HEK293 (cell line): ENCODE results near the gene MBNL2.

ENCODE experiments used
- EGR2 ChIP-seq: fragments of 450-650 bp; formaldehyde crosslinking; IDR thresholded peaks from 2 replicates; pipeline ENCODE4 v1.5.1; 2016; ENCODE audit warnings: low read depth, missing biosample characterization, missing genetic modification characterization
- FEZF1 ChIP-seq: fragments of 450-650 bp; formaldehyde crosslinking; IDR thresholded peaks from 2 replicates; pipeline ENCODE4 v1.5.1; 2016; ENCODE audit warnings: missing biosample characterization, missing genetic modification characterization
- GLI2 ChIP-seq: fragments of 450-650 bp; formaldehyde crosslinking; IDR thresholded peaks from 2 replicates; pipeline ENCODE4; 2017; ENCODE audit warnings: missing biosample characterization, missing genetic modification characterization, low read depth, borderline replicate concordance
- GLIS2 ChIP-seq: fragments of 450-650 bp; formaldehyde crosslinking; IDR thresholded peaks from 2 replicates; pipeline ENCODE4 v1.5.1; 2016; ENCODE audit warnings: missing biosample characterization, missing genetic modification characterization
- KLF1 ChIP-seq: fragments of 450-650 bp; formaldehyde crosslinking; IDR thresholded peaks from 2 replicates; pipeline ENCODE4 v1.5.1; 2016; ENCODE audit warnings: missing biosample characterization, missing genetic modification characterization
- PBX3 ChIP-seq: sonication (generic); formaldehyde crosslinking; IDR thresholded peaks from 2 replicates; pipeline ENCODE4 v1.8.1; 2022; ENCODE audit warnings: mild to moderate bottlenecking, moderate library complexity, missing genetic modification reagents
- SCRT2 ChIP-seq: fragments of 450-650 bp; formaldehyde crosslinking; IDR thresholded peaks from 2 replicates; pipeline ENCODE4 v1.5.1; 2016; ENCODE audit warnings: missing biosample characterization, missing genetic modification characterization
- SETDB1 ChIP-seq: IDR thresholded peaks from one replicate; pipeline ENCODE4 v1.6.1; 2017; ENCODE audit warnings: mild to moderate bottlenecking, low read length, moderate library complexity, mixed read lengths; ENCODE audit not compliant: insufficient read length
- YY1 ChIP-seq: fragments of 450-650 bp; formaldehyde crosslinking; IDR thresholded peaks from 2 replicates; pipeline ENCODE4 v1.5.1; 2018; ENCODE audit warnings: missing biosample characterization, missing genetic modification characterization
- ZEB2 ChIP-seq: fragments of 450-650 bp; formaldehyde crosslinking; IDR thresholded peaks from 2 replicates; pipeline ENCODE4 v1.5.1; 2016; ENCODE audit warnings: missing biosample characterization, missing genetic modification characterization
- ZFHX2 ChIP-seq: fragments of 450-650 bp; formaldehyde crosslinking; conservative IDR thresholded peaks from 2 replicates; pipeline ENCODE4 v1.5.1; 2016; ENCODE audit warnings: missing biosample characterization, missing genetic modification characterization
- ZFP41 ChIP-seq: fragments of 450-650 bp; formaldehyde crosslinking; IDR thresholded peaks from 2 replicates; pipeline ENCODE4 v1.5.1; 2016; ENCODE audit warnings: missing biosample characterization, missing genetic modification characterization, borderline replicate concordance
- ZNF138 ChIP-seq: fragments of 450-650 bp; formaldehyde crosslinking; IDR thresholded peaks from 2 replicates; pipeline ENCODE4 v1.5.1; 2016; ENCODE audit warnings: missing biosample characterization, missing genetic modification characterization, borderline replicate concordance
- ZNF140 ChIP-seq: fragments of 450-650 bp; formaldehyde crosslinking; IDR thresholded peaks from 2 replicates; pipeline ENCODE4 v1.5.1; 2016; ENCODE audit warnings: missing biosample characterization, missing genetic modification characterization
- ZNF146 ChIP-seq: fragments of 450-650 bp; formaldehyde crosslinking; IDR thresholded peaks from 2 replicates; pipeline ENCODE4 v1.5.1; 2016; ENCODE audit warnings: missing biosample characterization, missing genetic modification characterization
- ZNF174 ChIP-seq: fragments of 450-650 bp; formaldehyde crosslinking; IDR thresholded peaks from 2 replicates; pipeline ENCODE4 v1.5.0; 2017; ENCODE audit warnings: missing biosample characterization, mild to moderate bottlenecking, missing genetic modification characterization
- ZNF175 ChIP-seq: fragments of 450-650 bp; formaldehyde crosslinking; IDR thresholded peaks from 2 replicates; pipeline ENCODE4 v1.5.1; 2016; ENCODE audit warnings: missing biosample characterization, missing genetic modification characterization
- ZNF211 ChIP-seq: fragments of 450-650 bp; formaldehyde crosslinking; IDR thresholded peaks from 2 replicates; pipeline ENCODE4 v1.5.1; 2016; ENCODE audit warnings: low read depth, missing biosample characterization, missing genetic modification characterization
- ZNF223 ChIP-seq: fragments of 450-650 bp; formaldehyde crosslinking; IDR thresholded peaks from 2 replicates; pipeline ENCODE4 v1.5.1; 2016; ENCODE audit warnings: missing biosample characterization, missing genetic modification characterization
- ZNF24 ChIP-seq: fragments of 450-650 bp; formaldehyde crosslinking; IDR thresholded peaks from 2 replicates; pipeline ENCODE4 v1.5.1; 2016; ENCODE audit warnings: missing biosample characterization, missing genetic modification characterization
- ZNF37A ChIP-seq: fragments of 450-650 bp; IDR thresholded peaks from 2 replicates; pipeline ENCODE4 v1.5.1; 2018; ENCODE audit warnings: missing biosample characterization, missing genetic modification characterization
- ZNF473 ChIP-seq: fragments of 450-650 bp; formaldehyde crosslinking; IDR thresholded peaks from 2 replicates; pipeline ENCODE4 v1.5.1; 2017; ENCODE audit warnings: missing biosample characterization, missing genetic modification characterization
- ZNF521 ChIP-seq: fragments of 450-650 bp; formaldehyde crosslinking; IDR thresholded peaks from 2 replicates; pipeline ENCODE4 v1.5.1; 2017; ENCODE audit warnings: missing biosample characterization, mild to moderate bottlenecking, missing genetic modification characterization
- ZNF544 ChIP-seq: fragments of 450-650 bp; formaldehyde crosslinking; IDR thresholded peaks from 2 replicates; pipeline ENCODE4 v1.5.0; 2017; ENCODE audit warnings: missing biosample characterization, missing genetic modification characterization
- ZNF558 ChIP-seq: fragments of 450-650 bp; formaldehyde crosslinking; IDR thresholded peaks from 2 replicates; pipeline ENCODE4 v1.5.1; 2016; ENCODE audit warnings: missing biosample characterization, missing genetic modification characterization
- ZNF561 ChIP-seq: fragments of 450-650 bp; IDR thresholded peaks from 2 replicates; pipeline ENCODE4 v1.5.1; 2018; ENCODE audit warnings: missing biosample characterization, missing genetic modification characterization, borderline replicate concordance
- ZNF580 ChIP-seq: fragments of 450-650 bp; formaldehyde crosslinking; IDR thresholded peaks from 2 replicates; pipeline ENCODE4 v1.5.1; 2016; ENCODE audit warnings: missing biosample characterization, missing genetic modification characterization
- ZNF707 ChIP-seq: fragments of 450-650 bp; formaldehyde crosslinking; IDR thresholded peaks from 2 replicates; pipeline ENCODE4 v1.5.1; 2016; ENCODE audit warnings: missing biosample characterization, missing genetic modification characterization
- ZNF830 ChIP-seq: fragments of 450-650 bp; IDR thresholded peaks from 2 replicates; pipeline ENCODE4 v1.5.0; 2018; ENCODE audit warnings: missing biosample characterization, missing genetic modification characterization, low read depth, mild to moderate bottlenecking, moderate library complexity
- ZXDB ChIP-seq: fragments of 450-650 bp; formaldehyde crosslinking; IDR thresholded peaks from 2 replicates; pipeline ENCODE4 v1.5.1; 2016; ENCODE audit warnings: missing biosample characterization, missing genetic modification characterization
- TF ChIP-seq, protein P1 (sequence below): fragments of 450-650 bp; formaldehyde crosslinking; IDR thresholded peaks from 2 replicates; pipeline ENCODE4 v1.5.1; 2017; ENCODE audit warnings: missing biosample characterization, missing genetic modification characterization
- TF ChIP-seq, protein P2 (sequence below): fragments of 450-650 bp; formaldehyde crosslinking; IDR thresholded peaks from 2 replicates; pipeline ENCODE4 v1.5.1; 2016; ENCODE audit warnings: missing biosample characterization, missing genetic modification characterization
- TF ChIP-seq, protein P3 (sequence below): fragments of 450-650 bp; formaldehyde crosslinking; IDR thresholded peaks from 2 replicates; pipeline ENCODE4 v1.5.1; 2017; ENCODE audit warnings: missing biosample characterization, missing genetic modification characterization
- TF ChIP-seq, protein P4 (sequence below): IDR thresholded peaks from 2 replicates; pipeline ENCODE4 v1.6.1; 2011; ENCODE audit warnings: mild to moderate bottlenecking, low read depth, low read length, borderline replicate concordance

Gene MBNL2

DNA sequence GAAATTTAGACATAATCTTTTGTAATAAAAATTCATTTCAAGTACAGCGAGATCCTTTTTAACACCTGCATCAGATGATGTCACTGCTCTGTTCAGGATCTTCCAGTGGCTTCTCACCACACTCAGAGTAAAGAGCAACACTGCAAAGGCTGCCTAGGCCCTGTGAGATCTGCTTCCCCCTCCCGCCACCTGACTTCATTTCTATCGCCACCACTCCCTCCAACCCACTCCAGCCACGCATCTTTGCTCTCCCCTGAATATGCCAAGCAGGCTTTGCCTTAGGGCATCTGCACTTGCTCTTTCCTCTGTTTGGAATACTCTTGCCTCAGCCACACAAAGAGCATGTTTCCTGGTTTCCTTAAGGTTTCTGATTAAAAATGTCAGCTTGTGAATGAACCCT lies 58.3 kb downstream of the MBNL2 start (continued):
- TF ChIP-seq, protein P1, sequence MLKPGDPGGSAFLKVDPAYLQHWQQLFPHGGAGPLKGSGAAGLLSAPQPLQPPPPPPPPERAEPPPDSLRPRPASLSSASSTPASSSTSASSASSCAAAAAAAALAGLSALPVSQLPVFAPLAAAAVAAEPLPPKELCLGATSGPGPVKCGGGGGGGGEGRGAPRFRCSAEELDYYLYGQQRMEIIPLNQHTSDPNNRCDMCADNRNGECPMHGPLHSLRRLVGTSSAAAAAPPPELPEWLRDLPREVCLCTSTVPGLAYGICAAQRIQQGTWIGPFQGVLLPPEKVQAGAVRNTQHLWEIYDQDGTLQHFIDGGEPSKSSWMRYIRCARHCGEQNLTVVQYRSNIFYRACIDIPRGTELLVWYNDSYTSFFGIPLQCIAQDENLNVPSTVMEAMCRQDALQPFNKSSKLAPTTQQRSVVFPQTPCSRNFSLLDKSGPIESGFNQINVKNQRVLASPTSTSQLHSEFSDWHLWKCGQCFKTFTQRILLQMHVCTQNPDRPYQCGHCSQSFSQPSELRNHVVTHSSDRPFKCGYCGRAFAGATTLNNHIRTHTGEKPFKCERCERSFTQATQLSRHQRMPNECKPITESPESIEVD: no peak
- TF ChIP-seq, protein P2, sequence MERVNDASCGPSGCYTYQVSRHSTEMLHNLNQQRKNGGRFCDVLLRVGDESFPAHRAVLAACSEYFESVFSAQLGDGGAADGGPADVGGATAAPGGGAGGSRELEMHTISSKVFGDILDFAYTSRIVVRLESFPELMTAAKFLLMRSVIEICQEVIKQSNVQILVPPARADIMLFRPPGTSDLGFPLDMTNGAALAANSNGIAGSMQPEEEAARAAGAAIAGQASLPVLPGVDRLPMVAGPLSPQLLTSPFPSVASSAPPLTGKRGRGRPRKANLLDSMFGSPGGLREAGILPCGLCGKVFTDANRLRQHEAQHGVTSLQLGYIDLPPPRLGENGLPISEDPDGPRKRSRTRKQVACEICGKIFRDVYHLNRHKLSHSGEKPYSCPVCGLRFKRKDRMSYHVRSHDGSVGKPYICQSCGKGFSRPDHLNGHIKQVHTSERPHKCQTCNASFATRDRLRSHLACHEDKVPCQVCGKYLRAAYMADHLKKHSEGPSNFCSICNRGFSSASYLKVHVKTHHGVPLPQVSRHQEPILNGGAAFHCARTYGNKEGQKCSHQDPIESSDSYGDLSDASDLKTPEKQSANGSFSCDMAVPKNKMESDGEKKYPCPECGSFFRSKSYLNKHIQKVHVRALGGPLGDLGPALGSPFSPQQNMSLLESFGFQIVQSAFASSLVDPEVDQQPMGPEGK (tag by site-specific recombination): no peak; the same call in 1 of the 2 replicates
- TF ChIP-seq ZNF223 (no peak), ZNF830 (tag by site-specific recombination) (no peak), SETDB1 (no peak), ZNF473 (tag by site-specific recombination) (no peak), ZNF174 (tag by site-specific recombination) (no peak), ZNF707 (tag by site-specific recombination) (no peak), ZNF544 (tag by site-specific recombination) (no peak), ZXDB (tag by site-specific recombination) (no peak), PBX3 (CRISPR knock-in tag) (no peak), ZNF37A (tag by site-specific recombination) (no peak), ZNF175 (tag by site-specific recombination) (no peak), ZFP41 (tag by site-specific recombination) (no peak), KLF1 (tag by site-specific recombination) (no peak), SCRT2 (tag by site-specific recombination) (0 out of 2 replicates have a peak, but pooled peaks have one; percentile 20), FEZF1 (tag by site-specific recombination) (peak; percentile 64), ZNF24 (tag by site-specific recombination) (no peak), ZFHX2 (tag by site-specific recombination) (peak; percentile 79), ZNF146 (tag by site-specific recombination) (no peak), ZEB2 (tag by site-specific recombination) (no peak), EGR2 (peak; percentile 59; the same call in 1 of the 2 replicates), ZNF561 (no peak), ZNF580 (tag by site-specific recombination) (no peak), YY1 (tag by site-specific recombination) (no peak), ZNF558 (no peak), GLI2 (tag by site-specific recombination) (no peak), ZNF140 (tag by site-specific recombination) (no peak), ZNF138 (tag by site-specific recombination) (no peak), ZNF211 (tag by site-specific recombination) (no peak), GLIS2 (no peak), ZNF521 (tag by site-specific recombination) (no peak)
- TF ChIP-seq, protein P3, sequence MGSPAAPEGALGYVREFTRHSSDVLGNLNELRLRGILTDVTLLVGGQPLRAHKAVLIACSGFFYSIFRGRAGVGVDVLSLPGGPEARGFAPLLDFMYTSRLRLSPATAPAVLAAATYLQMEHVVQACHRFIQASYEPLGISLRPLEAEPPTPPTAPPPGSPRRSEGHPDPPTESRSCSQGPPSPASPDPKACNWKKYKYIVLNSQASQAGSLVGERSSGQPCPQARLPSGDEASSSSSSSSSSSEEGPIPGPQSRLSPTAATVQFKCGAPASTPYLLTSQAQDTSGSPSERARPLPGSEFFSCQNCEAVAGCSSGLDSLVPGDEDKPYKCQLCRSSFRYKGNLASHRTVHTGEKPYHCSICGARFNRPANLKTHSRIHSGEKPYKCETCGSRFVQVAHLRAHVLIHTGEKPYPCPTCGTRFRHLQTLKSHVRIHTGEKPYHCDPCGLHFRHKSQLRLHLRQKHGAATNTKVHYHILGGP (tag by site-specific recombination): no peak
- TF ChIP-seq, protein P4, sequence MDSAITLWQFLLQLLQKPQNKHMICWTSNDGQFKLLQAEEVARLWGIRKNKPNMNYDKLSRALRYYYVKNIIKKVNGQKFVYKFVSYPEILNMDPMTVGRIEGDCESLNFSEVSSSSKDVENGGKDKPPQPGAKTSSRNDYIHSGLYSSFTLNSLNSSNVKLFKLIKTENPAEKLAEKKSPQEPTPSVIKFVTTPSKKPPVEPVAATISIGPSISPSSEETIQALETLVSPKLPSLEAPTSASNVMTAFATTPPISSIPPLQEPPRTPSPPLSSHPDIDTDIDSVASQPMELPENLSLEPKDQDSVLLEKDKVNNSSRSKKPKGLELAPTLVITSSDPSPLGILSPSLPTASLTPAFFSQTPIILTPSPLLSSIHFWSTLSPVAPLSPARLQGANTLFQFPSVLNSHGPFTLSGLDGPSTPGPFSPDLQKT: no peak
